K562 (cell line): ENCODE measurements around the gene PSMG3.

Experiments
- CREB5 ChIP-seq: fragments of 250-450 bp; sonication (Bioruptor Pico); IDR thresholded peaks from 2 replicates; pipeline ENCODE4 v1.5.0; 2020; ENCODE audit warnings: mild to moderate bottlenecking
- CTCF ChIP-seq, 3 experiments: IDR thresholded peaks in 2 of 3; conservative IDR thresholded peaks in 1 of 3; 2 replicates each; pipeline ENCODE4 v1.5.1; 2011 to 2012; ENCODE audit warnings: low read length in 3 of 3, mild to moderate bottlenecking in 3 of 3, control low read depth in 2 of 3, improper control_type of control experiment in 1 of 3, inconsistent platforms in 1 of 3, low read depth in 1 of 3, mixed read lengths in 1 of 3, moderate library complexity in 1 of 3; ENCODE audit not compliant: insufficient read depth in 2 of 3
- ZFP36 ChIP-seq: fragments of 150-350 bp; IDR thresholded peaks from 2 replicates; pipeline ENCODE4 v1.6.1; 2018; ENCODE audit warnings: low read length, low read depth; ENCODE audit not compliant: partially characterized antibody

GRCh38 chr7:1523844-1524243 is 46.0 kb downstream of the PSMG3 start:
- TF ChIP-seq CTCF (IDR thresholded peaks at IDR 0.05 in 2 of 3, conservative IDR thresholded peaks at IDR 0.05 in 1 of 3; ENCODE audit: insufficient read depth in 2 of 3, low read depth in 1 of 3, low read length in 3 of 3) (no peak), ZFP36 (no peak), CREB5 (CRISPR knock-in tag) (no peak)
